SK-N-SH treated with all-trans-retinoic acid at 6 μM for 48 hours (cell line): Measurements from ENCODE around the gene TRAF7.

Experiments
- ARNTL ChIP-seq: fragments of 450-650 bp; formaldehyde crosslinking; IDR thresholded peaks from 2 replicates; pipeline ENCODE4 v1.5.0; 2020; ENCODE audit warnings: low read depth, mild to moderate bottlenecking, moderate library complexity, borderline replicate concordance
- BACH2 ChIP-seq: fragments of 250-450 bp; sonication (Bioruptor Pico); IDR thresholded peaks from 2 replicates; pipeline ENCODE4 v1.9.0; 2021; ENCODE audit warnings: mild to moderate bottlenecking, borderline replicate concordance
- CSDC2 ChIP-seq: fragments of 250-450 bp; sonication (Bioruptor Pico); IDR thresholded peaks from 2 replicates; pipeline ENCODE4 v1.5.0; 2020; ENCODE audit warnings: mild to moderate bottlenecking, moderate library complexity
- ESRRG ChIP-seq: fragments of 250-450 bp; sonication (Bioruptor Pico); IDR thresholded peaks from 2 replicates; pipeline ENCODE4 v1.6.1; 2021; ENCODE audit warnings: mild to moderate bottlenecking
- GLIS3 ChIP-seq: fragments of 250-450 bp; sonication (Bioruptor Pico); IDR thresholded peaks from 2 replicates; pipeline ENCODE4 v1.5.0; 2020; ENCODE audit warnings: mild to moderate bottlenecking, moderate library complexity
- PPARA ChIP-seq: fragments of 250-450 bp; sonication (Bioruptor Pico); IDR thresholded peaks from 2 replicates; pipeline ENCODE4 v1.5.0; 2020; ENCODE audit warnings: mild to moderate bottlenecking, borderline replicate concordance
- TOX ChIP-seq: fragments of 250-450 bp; sonication (Bioruptor Pico); IDR thresholded peaks from 2 replicates; pipeline ENCODE4 v1.8.0; 2021; ENCODE audit warnings: mild to moderate bottlenecking, moderate library complexity, borderline replicate concordance
- ZFP3 ChIP-seq: fragments of 250-450 bp; sonication (Bioruptor Pico); IDR thresholded peaks from 2 replicates; pipeline ENCODE4 v1.5.0; 2020; ENCODE audit warnings: mild to moderate bottlenecking, moderate library complexity
- ZFP30 ChIP-seq: fragments of 450-650 bp; formaldehyde crosslinking; IDR thresholded peaks from 2 replicates; pipeline ENCODE4 v1.5.0; 2022; ENCODE audit warnings: mild to moderate bottlenecking, moderate library complexity
- ZNF8 ChIP-seq: fragments of 450-650 bp; formaldehyde crosslinking; IDR thresholded peaks from 2 replicates; pipeline ENCODE4 v1.5.0; 2020; ENCODE audit warnings: mild to moderate bottlenecking, moderate library complexity
- TF ChIP-seq, protein P1 (sequence below): fragments of 250-450 bp; sonication (Bioruptor Pico); IDR thresholded peaks from 2 replicates; pipeline ENCODE4 v1.5.1; 2020; ENCODE audit warnings: low read depth, mild to moderate bottlenecking, moderate library complexity

DNA sequence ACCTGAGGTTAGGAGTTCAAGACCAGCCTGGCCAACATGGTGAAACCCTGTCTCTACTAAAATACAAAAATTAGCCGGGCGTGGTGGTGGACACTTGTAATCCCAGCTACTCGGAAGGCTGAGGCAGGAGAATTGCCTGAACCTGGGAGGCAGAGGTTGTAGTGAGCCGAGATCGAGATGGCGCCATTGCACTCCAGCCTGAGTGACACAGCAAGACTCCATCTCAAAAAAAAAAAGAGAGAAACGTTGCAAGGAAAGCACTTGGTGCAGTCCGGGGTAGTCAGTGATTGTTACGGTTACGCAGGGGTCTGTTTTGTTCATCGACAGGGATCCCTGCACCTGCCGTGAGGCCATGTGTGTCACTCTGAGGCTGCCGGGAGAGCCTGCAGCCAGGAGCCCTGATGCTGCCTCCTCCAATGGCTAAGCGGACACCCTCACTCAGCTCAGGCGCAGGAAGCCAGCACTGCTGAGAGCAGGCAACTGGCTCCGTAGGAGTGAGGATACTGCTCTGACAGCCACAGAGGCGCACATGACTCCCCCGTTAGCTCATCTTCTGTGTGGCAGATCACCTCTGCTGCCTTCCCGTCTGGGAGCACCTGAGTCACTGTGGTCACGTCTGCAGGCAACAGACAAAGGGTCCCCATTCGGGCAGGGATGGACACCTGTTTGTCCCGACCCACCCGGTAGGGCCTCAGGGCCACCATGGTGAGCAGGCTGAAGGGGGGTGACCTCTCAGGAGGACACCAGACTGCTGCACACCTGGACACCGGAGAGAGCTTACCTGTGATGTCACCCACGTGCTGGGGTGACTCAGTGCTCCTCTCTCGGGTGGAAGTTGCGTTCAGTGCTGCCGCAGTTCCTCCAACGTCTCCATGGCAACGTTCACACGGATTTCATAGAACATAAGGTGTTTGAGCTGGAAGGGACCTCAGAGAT, 12.4 kb upstream of the TRAF7 start:
- TF ChIP-seq, protein P1, sequence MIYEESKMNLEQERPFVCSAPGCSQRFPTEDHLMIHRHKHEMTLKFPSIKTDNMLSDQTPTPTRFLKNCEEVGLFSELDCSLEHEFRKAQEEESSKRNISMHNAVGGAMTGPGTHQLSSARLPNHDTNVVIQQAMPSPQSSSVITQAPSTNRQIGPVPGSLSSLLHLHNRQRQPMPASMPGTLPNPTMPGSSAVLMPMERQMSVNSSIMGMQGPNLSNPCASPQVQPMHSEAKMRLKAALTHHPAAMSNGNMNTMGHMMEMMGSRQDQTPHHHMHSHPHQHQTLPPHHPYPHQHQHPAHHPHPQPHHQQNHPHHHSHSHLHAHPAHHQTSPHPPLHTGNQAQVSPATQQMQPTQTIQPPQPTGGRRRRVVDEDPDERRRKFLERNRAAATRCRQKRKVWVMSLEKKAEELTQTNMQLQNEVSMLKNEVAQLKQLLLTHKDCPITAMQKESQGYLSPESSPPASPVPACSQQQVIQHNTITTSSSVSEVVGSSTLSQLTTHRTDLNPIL (CRISPR knock-in tag) = no peak
- TF ChIP-seq PPARA (CRISPR knock-in tag) (no peak), BACH2 (CRISPR knock-in tag) (no peak), ZFP3 (CRISPR knock-in tag) (no peak), TOX (CRISPR knock-in tag) (no peak), ESRRG (CRISPR knock-in tag) (no peak), ARNTL (CRISPR knock-in tag) (no peak), ZNF8 (CRISPR knock-in tag) (no peak), GLIS3 (no peak), CSDC2 (no peak), ZFP30 (CRISPR knock-in tag) (no peak)
